H9 (cell line): ENCODE measurements around the gene TULP3. TPM values are rescaled to one million over a fixed set of nuclear protein-coding genes. Genes with fewer than 3 reads are reported as not detected.

ENCODE experiments used
- DNase-seq: peaks from one replicate; pipeline ENCODE4 v3.0.0-alpha.2; 2017
- H2AFZ ChIP-seq: one replicate; pipeline ENCODE4 v1.6.1; 2013; ENCODE audit warnings: mild to moderate bottlenecking, low read length, control low read depth, moderate library complexity
- H2AK5ac ChIP-seq: 2 replicates; pipeline ENCODE4 v1.6.1; 2013; ENCODE audit warnings: low read length, control low read depth, mixed read lengths; ENCODE audit not compliant: insufficient read length
- H2BK120ac ChIP-seq: one replicate; pipeline ENCODE4 v1.6.1; 2013; ENCODE audit warnings: low read depth, mild to moderate bottlenecking, low read length, control low read depth, inconsistent platforms; ENCODE audit not compliant: poor library complexity, severe bottlenecking
- H2BK12ac ChIP-seq: 2 replicates; pipeline ENCODE4 v1.6.1; 2013; ENCODE audit warnings: low read length, control low read depth, mixed read lengths, low read depth; ENCODE audit not compliant: insufficient read length
- H2BK15ac ChIP-seq: 2 replicates; pipeline ENCODE4 v1.6.1; 2013; ENCODE audit warnings: low read depth, low read length, control low read depth
- H2BK20ac ChIP-seq: one replicate; pipeline ENCODE4 v1.6.1; 2013; ENCODE audit warnings: low read depth, mild to moderate bottlenecking, low read length, control low read depth, inconsistent platforms; ENCODE audit not compliant: poor library complexity, severe bottlenecking
- H2BK5ac ChIP-seq: 2 replicates; pipeline ENCODE4 v1.6.1; 2013; ENCODE audit warnings: low read length, control low read depth, mixed read lengths; ENCODE audit not compliant: insufficient read length
- H3K14ac ChIP-seq: 2 replicates; pipeline ENCODE4 v1.6.1; 2013; ENCODE audit warnings: low read length, control low read depth; ENCODE audit not compliant: insufficient read depth
- H3K18ac ChIP-seq: 2 replicates; pipeline ENCODE4 v1.6.1; 2013; ENCODE audit warnings: low read depth, mild to moderate bottlenecking, mixed read lengths, low read length, control low read depth; ENCODE audit not compliant: insufficient read length
- H3K23ac ChIP-seq: 2 replicates; pipeline ENCODE4 v1.6.1; 2013; ENCODE audit warnings: low read length, control low read depth, mixed read lengths, low read depth; ENCODE audit not compliant: insufficient read length
- H3K23me2 ChIP-seq: 2 replicates; pipeline ENCODE4 v1.6.1; 2013; ENCODE audit warnings: low read depth, mild to moderate bottlenecking, mixed read lengths, low read length, control low read depth; ENCODE audit not compliant: insufficient read length, poor library complexity, severe bottlenecking
- H3K27ac ChIP-seq: 2 replicates; pipeline ENCODE4 v1.5.1; 2013; ENCODE audit warnings: low read length, control low read depth, mixed read lengths, low read depth; ENCODE audit not compliant: insufficient read length
- H3K27me3 ChIP-seq: 2 replicates; pipeline ENCODE4 v1.6.1; 2013; ENCODE audit warnings: low read length, control low read depth, inconsistent platforms; ENCODE audit not compliant: insufficient read depth
- H3K4ac ChIP-seq: 2 replicates; pipeline ENCODE4 v1.6.1; 2013; ENCODE audit warnings: low read depth, mild to moderate bottlenecking, control low read depth, inconsistent platforms, low read length, moderate library complexity
- H3K4me1 ChIP-seq: 2 replicates; pipeline ENCODE4 v1.6.1; 2013; ENCODE audit warnings: low read length, control low read depth, inconsistent platforms; ENCODE audit not compliant: insufficient read depth
- H3K4me2 ChIP-seq: 2 replicates; pipeline ENCODE4 v1.6.1; 2013; ENCODE audit warnings: low read length, control low read depth, mixed read lengths; ENCODE audit not compliant: insufficient read length, insufficient read depth
- H3K56ac ChIP-seq: 2 replicates; pipeline ENCODE4 v1.6.1; 2013; ENCODE audit warnings: low read depth, mild to moderate bottlenecking, mixed read lengths, low read length, control low read depth; ENCODE audit not compliant: insufficient read length
- H3K79me1 ChIP-seq: 2 replicates; pipeline ENCODE4 v1.6.1; 2013; ENCODE audit warnings: low read depth, mild to moderate bottlenecking, moderate library complexity, low read length, control low read depth, inconsistent platforms; ENCODE audit not compliant: insufficient read depth, poor library complexity, severe bottlenecking
- H3K79me2 ChIP-seq: 2 replicates; pipeline ENCODE4 v1.6.1; 2013; ENCODE audit warnings: low read length, control low read depth, inconsistent platforms; ENCODE audit not compliant: insufficient read depth
- H3K9ac ChIP-seq: 2 replicates; pipeline ENCODE4 v1.6.1; 2013; ENCODE audit warnings: low read length, control low read depth, mixed read lengths; ENCODE audit not compliant: insufficient read length; ENCODE audit errors: extremely low read depth
- H3K9me3 ChIP-seq: one replicate; pipeline ENCODE4 v1.6.1; 2013; ENCODE audit warnings: low read depth, low read length, inconsistent platforms; ENCODE audit not compliant: control insufficient read depth
- H3T11ph ChIP-seq: one replicate; pipeline ENCODE4 v1.6.1; 2013; ENCODE audit warnings: mild to moderate bottlenecking, low read length, control low read depth, inconsistent platforms
- H4K20me1 ChIP-seq: one replicate; pipeline ENCODE4 v1.6.1; 2013; ENCODE audit not compliant: control insufficient read depth, insufficient read length, insufficient read depth
- H4K5ac ChIP-seq: 2 replicates; pipeline ENCODE4 v1.6.1; 2013; ENCODE audit warnings: low read depth, mild to moderate bottlenecking, mixed read lengths, low read length, control low read depth; ENCODE audit not compliant: insufficient read length
- H4K8ac ChIP-seq: replicated peaks from 2 replicates; pipeline ENCODE4 v1.6.1; 2013; ENCODE audit warnings: low read length, control low read depth, mixed read lengths, low read depth; ENCODE audit not compliant: insufficient read length
- H4K91ac ChIP-seq: 2 replicates; pipeline ENCODE4 v1.6.1; 2013; ENCODE audit warnings: low read depth, mild to moderate bottlenecking, moderate library complexity, mixed read lengths, low read length, control low read depth; ENCODE audit not compliant: insufficient read length
- H3K27ac Mint-ChIP-seq, 3 experiments: 2 replicates in 2 of 3; 3 replicates in 1 of 3; pipeline ENCODE4 v1.8.0; 2020 to 2021; ENCODE audit warnings: mixed read lengths in 3 of 3, mild to moderate bottlenecking in 1 of 3, moderate library complexity in 1 of 3
- H3K27me3 Mint-ChIP-seq: 2 replicates; pipeline ENCODE4 v1.8.0; 2021; ENCODE audit warnings: low read depth, mild to moderate bottlenecking, moderate library complexity, mixed read lengths
- H3K36me3 Mint-ChIP-seq, 3 experiments: 2 replicates in 2 of 3; 3 replicates in 1 of 3; pipeline ENCODE4 v1.8.0; 2020 to 2021; ENCODE audit warnings: low read depth in 3 of 3, mixed read lengths in 3 of 3; ENCODE audit not compliant: insufficient read depth in 1 of 3
- H3K4me1 Mint-ChIP-seq, 2 experiments: 2 replicates each; pipeline ENCODE4 v1.8.0; 2020; ENCODE audit warnings: mixed read lengths in 2 of 2
- H3K4me3 Mint-ChIP-seq, 2 experiments: 2 replicates in 1 of 2; 3 replicates in 1 of 2; pipeline ENCODE4 v1.8.0; 2020 to 2021; ENCODE audit warnings: mild to moderate bottlenecking in 2 of 2, mixed read lengths in 2 of 2, moderate library complexity in 1 of 2
- H3K9me3 Mint-ChIP-seq, 2 experiments: 2 replicates in 1 of 2; 3 replicates in 1 of 2; pipeline ENCODE4 v1.8.0; 2020; ENCODE audit warnings: mild to moderate bottlenecking in 2 of 2, mixed read lengths in 2 of 2, moderate library complexity in 1 of 2
- CTCF ChIP-seq: fragments of 200-600 bp; sonication (generic); conservative IDR thresholded peaks from 3 replicates; pipeline ENCODE4 v1.8.0; 2021; ENCODE audit warnings: antibody characterized with exemption, mild to moderate bottlenecking
- WGBS: extraction: QIAGEN DNeasy Blood & Tissue Kit; methylation state at CpG from one replicate; pipeline ENCODE4 v1.1.7; 2013; ENCODE audit warnings: missing lambda C conversion rate, low lambda C conversion rate, mixed read lengths; ENCODE audit not compliant: insufficient read length; ENCODE audit errors: extremely low coverage; 5-methylcytosine and 5-hydroxymethylcytosine counted together
- total RNA-seq: library from RNA; stranded (reverse); gene quantifications from 2 replicates; pipeline ENCODE4 v1.2.1, GENCODE V29; 2021

The TULP3 gene
- total RNA-seq, 1 experiment from 2014 or later, result 22.3 TPM

GRCh38 chr12:2979806-2980205 lies 89.1 kb downstream of the TULP3 start:
- no CpG with 5 or more reads among the region's 4 CpGs for WGBS
- H3K36me3 Mint-ChIP-seq, result peaks cover 12 to 49% (median 23%) of the 10 kb centered on the region in 3 experiments; a peak in 6 of 7 replicates

More at GRCh38 chr12:2979806-2980205, 89.1 kb downstream of the TULP3 start:
- no peak overlapping the region for H4K8ac ChIP-seq
- H3K27ac ChIP-seq, result no peak overlapping the region
- no peak for TF ChIP-seq CTCF
- H3K18ac ChIP-seq, result no peak overlapping the region
- no peaks in the 10 kb centered on the region for H3K27me3 Mint-ChIP-seq
- peaks cover 27 to 30% of the 10 kb centered on the region in 2 experiments for H3K4me1 Mint-ChIP-seq
- no peak overlapping the region for H3K56ac ChIP-seq
- H4K91ac ChIP-seq, result no peak overlapping the region
- DNase-seq, result no peak
- H2BK20ac ChIP-seq, result no peak overlapping the region
- no peak overlapping the region for H2BK12ac ChIP-seq
- no peak overlapping the region for H3K4ac ChIP-seq
- no peak overlapping the region for H3K14ac ChIP-seq
- H3K4me2 ChIP-seq, result no peak overlapping the region
- H2BK15ac ChIP-seq, result no peak overlapping the region
- no peaks in the 10 kb centered on the region for H3K9me3 Mint-ChIP-seq
- peak overlapping the region in 2 of 3 experiments; percentile 10 to 68; a peak in 3 of 7 replicates for H3K27ac Mint-ChIP-seq
- no peak overlapping the region for H3T11ph ChIP-seq
- H3K9me3 ChIP-seq, result no peaks in the 10 kb centered on the region
- no peak overlapping the region for H2BK120ac ChIP-seq
- no peak overlapping the region for H2BK5ac ChIP-seq
- H2AK5ac ChIP-seq, result no peak overlapping the region
- H3K23me2 ChIP-seq, result no peaks in the 10 kb centered on the region
- H4K5ac ChIP-seq, result no peak overlapping the region
- H2AFZ ChIP-seq, result no peak overlapping the region
- H4K20me1 ChIP-seq, result no peaks in the 10 kb centered on the region
- peaks cover 6% of the 10 kb centered on the region for H3K79me1 ChIP-seq
- peaks cover 20% of the 10 kb centered on the region; the same call in 1 of the 2 replicates for H3K79me2 ChIP-seq
- H3K23ac ChIP-seq, result no peak overlapping the region
- no peak overlapping the region for H3K9ac ChIP-seq
- no peak overlapping the region for H3K4me3 Mint-ChIP-seq
- peaks cover 7% of the 10 kb centered on the region; the same call in 1 of the 2 replicates for H3K4me1 ChIP-seq
- no peaks in the 10 kb centered on the region for H3K27me3 ChIP-seq
